GM10266 (cell line): ENCODE results near the gene CCT7.

Experiments used
- DNase-seq: peaks from one replicate; pipeline ENCODE4 v3.0.0; 2012; ENCODE audit errors: extremely low spot score
- CTCF ChIP-seq: IDR thresholded peaks from 2 replicates; pipeline ENCODE4 v1.5.1; 2012; ENCODE audit warnings: mild to moderate bottlenecking, low read depth; ENCODE audit not compliant: control insufficient read depth, insufficient read depth; ENCODE audit errors: missing control alignments

The CCT7 gene

GRCh38 chr2:73238976-73239375 is 4.9 kb downstream of the CCT7 start:
- TF ChIP-seq CTCF = no peak
- no peak for DNase-seq

- no peak for TF ChIP-seq CTCF
Observed at GRCh38 chr2:73239776-73240175, 5.7 kb downstream of the CCT7 start.

GRCh38 chr2:73243884-73244570 is 9.9 kb downstream of the CCT7 start:
- no peak for DNase-seq
- TF ChIP-seq CTCF = no peak

More at GRCh38 chr2:73239776-73240175, 5.7 kb downstream of the CCT7 start:
- DNase-seq = no peak

- DNase-seq = no peak
Observed at GRCh38 chr2:73244580-73244979, 10.5 kb downstream of the CCT7 start.

GRCh38 chr2:73246850-73247249 is 12.7 kb downstream of the CCT7 start:
- no peak for TF ChIP-seq CTCF

More at GRCh38 chr2:73244580-73244979, 10.5 kb downstream of the CCT7 start:
- no peak for TF ChIP-seq CTCF

GRCh38 chr2:73249636-73250035 is 15.5 kb downstream of the CCT7 start:
- DNase-seq = no peak
- TF ChIP-seq CTCF = no peak

More at GRCh38 chr2:73246850-73247249, 12.7 kb downstream of the CCT7 start:
- DNase-seq = no peak

GRCh38 chr2:73250872-73251846 is 17.1 kb downstream of the CCT7 start:
- DNase-seq = no peak
- TF ChIP-seq CTCF = no peak
